DND-41 (cell line): ENCODE results near the gene CNOT3.

Source experiments
- ATAC-seq: fragments of 200-7000 bp; cut with Tn5 transposase; 3 replicates; pipeline ENCODE4 v1.9.1; 2021; ENCODE audit warnings: low read depth; ENCODE audit not compliant: insufficient read depth
- DNase-seq: peaks from one replicate; pipeline ENCODE4 v3.0.0-alpha.2; 2020
- H2AFZ ChIP-seq: 2 replicates; pipeline ENCODE4 v1.6.0; 2012; ENCODE audit warnings: low read depth, low read length
- H3K27ac ChIP-seq: 2 replicates; pipeline ENCODE4 v1.5.1; 2012; ENCODE audit warnings: low read length, inconsistent platforms
- H3K27me3 ChIP-seq: fragments of 200-600 bp; sonication (generic); 2 replicates; pipeline ENCODE4 v1.6.0; 2012; ENCODE audit warnings: low read length, mild to moderate bottlenecking, inconsistent platforms; ENCODE audit not compliant: insufficient read depth, poor library complexity
- H3K36me3 ChIP-seq: 2 replicates; pipeline ENCODE4 v1.5.1; 2012; ENCODE audit warnings: low read length, inconsistent platforms; ENCODE audit not compliant: insufficient read depth
- H3K4me1 ChIP-seq: 2 replicates; pipeline ENCODE4 v1.5.1; 2012; ENCODE audit warnings: mild to moderate bottlenecking, low read length; ENCODE audit not compliant: insufficient read depth
- H3K4me2 ChIP-seq: 2 replicates; pipeline ENCODE4 v1.6.0; 2012; ENCODE audit warnings: mild to moderate bottlenecking, moderate library complexity, low read length, inconsistent platforms; ENCODE audit not compliant: insufficient read depth
- H3K4me3 ChIP-seq, 2 experiments: fragments of 200-600 bp in 1 of 2; shearing (Covaris generic) in 1 of 2; 2 replicates each; pipeline ENCODE4 v1.5.1; 2012 to 2016; ENCODE audit warnings: inconsistent platforms in 2 of 2, low read length in 2 of 2, mild to moderate bottlenecking in 2 of 2, low read depth in 1 of 2, moderate library complexity in 1 of 2
- H3K79me2 ChIP-seq: 2 replicates; pipeline ENCODE4 v1.6.0; 2012; ENCODE audit warnings: low read length, inconsistent platforms; ENCODE audit not compliant: insufficient read depth
- H3K9ac ChIP-seq: 2 replicates; pipeline ENCODE4 v1.6.0; 2012; ENCODE audit warnings: low read depth, mild to moderate bottlenecking, inconsistent platforms, low read length, moderate library complexity
- H3K9me3 ChIP-seq: 2 replicates; pipeline ENCODE4 v1.5.1; 2012; ENCODE audit warnings: low read length, moderate library complexity, mild to moderate bottlenecking, inconsistent platforms; ENCODE audit not compliant: insufficient read depth, severe bottlenecking
- H4K20me1 ChIP-seq: 2 replicates; pipeline ENCODE4 v1.6.0; 2012; ENCODE audit warnings: low read length; ENCODE audit not compliant: insufficient read depth
- CTCF ChIP-seq: IDR thresholded peaks from 2 replicates; pipeline ENCODE4 v1.5.1; 2012; ENCODE audit warnings: borderline replicate concordance, low read length, moderate library complexity, mild to moderate bottlenecking; ENCODE audit not compliant: poor library complexity, severe bottlenecking; ENCODE audit errors: extremely low read depth
- EZH2 ChIP-seq: IDR thresholded peaks from 3 replicates; pipeline ENCODE4 v1.6.1; 2012; ENCODE audit warnings: borderline replicate concordance, low read depth, mild to moderate bottlenecking, moderate library complexity, low read length, inconsistent platforms; ENCODE audit not compliant: severe bottlenecking

CNOT3 gene

DNA sequence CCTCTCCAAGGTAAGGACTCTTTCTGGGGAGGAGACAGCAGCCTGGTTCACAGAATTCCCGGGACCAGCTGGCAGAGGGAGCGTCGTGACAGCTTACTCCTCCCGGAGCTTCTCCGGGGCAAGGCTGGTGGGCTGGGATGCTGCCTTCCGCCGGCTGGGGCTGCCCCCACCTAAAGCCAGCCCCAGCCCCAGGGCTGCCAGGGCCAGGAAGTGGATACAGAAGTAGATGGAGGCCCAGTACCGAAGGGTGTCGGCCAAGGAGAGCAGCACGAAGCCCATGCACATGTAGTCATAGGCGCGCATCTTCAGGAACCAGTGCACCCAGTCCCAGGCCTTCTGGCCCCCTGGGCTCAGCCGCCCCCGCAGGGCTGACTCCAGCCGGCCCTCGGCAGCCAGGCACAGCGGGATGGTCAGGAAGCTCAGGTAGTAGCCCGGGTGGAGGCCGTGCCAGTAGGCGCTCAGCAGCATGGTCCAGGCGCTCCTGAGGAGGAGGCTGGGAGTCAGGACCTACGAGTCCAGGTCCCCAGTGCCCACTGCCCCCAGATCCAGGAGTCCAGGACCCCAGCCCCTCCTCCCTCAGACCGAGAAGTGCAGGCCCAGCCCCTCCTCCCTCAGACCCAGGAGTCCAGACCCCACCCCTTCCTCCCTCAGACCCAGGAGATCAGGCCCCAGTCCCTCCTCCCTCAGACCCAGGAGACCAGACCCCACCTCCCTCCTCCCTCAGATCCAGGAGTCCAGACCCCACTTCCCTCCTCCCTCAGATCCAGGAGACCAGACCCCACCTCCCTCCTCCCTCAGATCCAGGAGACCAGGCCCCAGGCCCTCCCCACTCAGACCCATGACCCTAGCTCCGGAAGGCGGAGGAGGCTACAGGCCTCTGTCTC, 36.6 kb downstream of the CNOT3 start:
- no peak for ATAC-seq
- Histone ChIP-seq H3K79me2 (no peaks in the 10 kb centered on the region), H4K20me1 (0 out of 2 replicates have a peak, but pooled peaks cover 7% of the 10 kb centered on the region), H3K4me1 (no peaks in the 10 kb centered on the region), H3K9ac (no peak overlapping the region), H3K27ac (no peak overlapping the region), H3K27me3 (no peaks in the 10 kb centered on the region), H2AFZ (no peak overlapping the region), H3K9me3 (no peaks in the 10 kb centered on the region), H3K36me3 (peaks cover 19% of the 10 kb centered on the region), H3K4me2 (no peak overlapping the region), H3K4me3 (no peak overlapping the region)
- DNase-seq, result no peak
- TF ChIP-seq EZH2 (no peak), CTCF (no peak)

- no peaks in the 10 kb centered on the region for H3K79me2 ChIP-seq
- no peaks in the 10 kb centered on the region for H3K27me3 ChIP-seq
- H4K20me1 ChIP-seq, result peaks cover 13% of the 10 kb centered on the region
- no peak overlapping the region for H3K27ac ChIP-seq
- no peak overlapping the region for H3K4me2 ChIP-seq
- H3K9me3 ChIP-seq, result no peaks in the 10 kb centered on the region
- no peak overlapping the region for H3K9ac ChIP-seq
- DNase-seq (peak; percentile 48), ATAC-seq (peak; percentile 90)
- no peaks in the 10 kb centered on the region for H3K4me1 ChIP-seq
- TF ChIP-seq EZH2 (no peak), CTCF (no peak)
- H3K36me3 ChIP-seq, result peaks cover 37% of the 10 kb centered on the region
- no peak overlapping the region for H3K4me3 ChIP-seq
- no peak overlapping the region for H2AFZ ChIP-seq
Observed at GRCh38 chr19:54178581-54179261, 41.2 kb downstream of the CNOT3 start.

- Histone ChIP-seq H3K27me3 (no peaks in the 10 kb centered on the region), H3K36me3 (peaks cover 37% of the 10 kb centered on the region), H4K20me1 (peaks cover 13% of the 10 kb centered on the region), H2AFZ (no peak overlapping the region), H3K4me2 (no peak overlapping the region), H3K4me3 (no peak overlapping the region), H3K9ac (no peak overlapping the region), H3K9me3 (no peaks in the 10 kb centered on the region), H3K27ac (no peak overlapping the region), H3K4me1 (no peaks in the 10 kb centered on the region), H3K79me2 (no peaks in the 10 kb centered on the region)
- TF ChIP-seq CTCF (no peak), EZH2 (no peak)
- ATAC-seq (no peak), DNase-seq (no peak)
Observed at GRCh38 chr19:54179262-54179852, 41.8 kb downstream of the CNOT3 start.
